ENCODE measurements around the gene KDM1B. TPM values are rescaled to one million over a fixed set of nuclear protein-coding genes. Genes with fewer than 3 reads are reported as not detected.
A peak's percentile ranks its signal among the peaks of the same experiment; 100 is the strongest.

KDM1B gene
- total and polyA plus RNA-seq, 2 experiments from 2014 or later, result 1.6 to 15.4 TPM

DNA sequence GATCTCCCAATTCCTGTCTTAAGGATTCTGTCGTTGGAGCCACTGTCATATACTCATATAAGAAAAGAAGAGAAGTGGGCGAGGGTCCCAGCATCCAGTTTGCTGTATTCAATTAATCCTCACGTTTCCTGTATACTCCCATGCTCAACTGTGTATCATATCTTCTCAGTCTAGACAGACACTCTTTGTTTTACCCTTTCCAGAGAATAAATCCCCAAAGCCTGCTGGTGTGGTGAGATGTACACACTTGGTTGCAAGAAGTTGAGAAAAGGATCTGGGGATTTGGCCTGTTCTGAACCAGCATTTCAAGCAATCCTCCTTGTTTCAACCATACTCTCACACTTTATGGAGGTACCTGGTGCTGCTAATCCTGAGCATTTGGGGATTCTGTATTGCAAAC lies 3.4 kb upstream of the KDM1B start:
- H3K27me3 ChIP-seq, result no peaks in the 10 kb centered on the region
- H3K9me3 ChIP-seq (ENCODE audit: low read depth), result no peaks in the 10 kb centered on the region
- no peak overlapping the region for H3K4me3 ChIP-seq
- H3K4me1 ChIP-seq (ENCODE audit: low read depth), result peaks cover 13% of the 10 kb centered on the region
- TF ChIP-seq, protein P1, sequence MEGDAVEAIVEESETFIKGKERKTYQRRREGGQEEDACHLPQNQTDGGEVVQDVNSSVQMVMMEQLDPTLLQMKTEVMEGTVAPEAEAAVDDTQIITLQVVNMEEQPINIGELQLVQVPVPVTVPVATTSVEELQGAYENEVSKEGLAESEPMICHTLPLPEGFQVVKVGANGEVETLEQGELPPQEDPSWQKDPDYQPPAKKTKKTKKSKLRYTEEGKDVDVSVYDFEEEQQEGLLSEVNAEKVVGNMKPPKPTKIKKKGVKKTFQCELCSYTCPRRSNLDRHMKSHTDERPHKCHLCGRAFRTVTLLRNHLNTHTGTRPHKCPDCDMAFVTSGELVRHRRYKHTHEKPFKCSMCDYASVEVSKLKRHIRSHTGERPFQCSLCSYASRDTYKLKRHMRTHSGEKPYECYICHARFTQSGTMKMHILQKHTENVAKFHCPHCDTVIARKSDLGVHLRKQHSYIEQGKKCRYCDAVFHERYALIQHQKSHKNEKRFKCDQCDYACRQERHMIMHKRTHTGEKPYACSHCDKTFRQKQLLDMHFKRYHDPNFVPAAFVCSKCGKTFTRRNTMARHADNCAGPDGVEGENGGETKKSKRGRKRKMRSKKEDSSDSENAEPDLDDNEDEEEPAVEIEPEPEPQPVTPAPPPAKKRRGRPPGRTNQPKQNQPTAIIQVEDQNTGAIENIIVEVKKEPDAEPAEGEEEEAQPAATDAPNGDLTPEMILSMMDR (IDR thresholded peaks at IDR 0.05; ENCODE audit: low read depth, low read length), result no peak
- no peak overlapping the region for H3K27ac ChIP-seq
- no peak for DNase-seq (ENCODE audit: low read depth in 1 of 2, low spot score in 1 of 2)
- H3K36me3 ChIP-seq, result peaks cover 3% of the 10 kb centered on the region

DNA sequence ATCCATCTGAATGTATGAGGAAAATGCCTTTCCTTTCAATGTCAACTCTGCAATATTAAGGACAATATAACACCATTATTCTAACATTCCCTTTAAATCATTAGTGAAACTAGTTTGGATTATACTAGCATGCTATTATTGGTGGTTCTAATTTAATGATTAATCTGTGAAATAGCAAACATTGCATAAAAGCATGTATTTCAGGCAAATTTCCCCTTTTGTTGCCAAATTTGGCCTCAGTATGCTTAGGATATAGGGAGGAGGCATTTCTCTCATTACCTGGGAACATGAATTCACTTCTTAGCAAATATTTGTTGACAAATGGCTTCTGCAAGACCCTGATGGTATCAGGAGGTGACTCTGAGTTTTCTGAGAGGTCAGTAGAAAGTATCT lies 1.9 kb upstream of the KDM1B start:
- H3K4me3 ChIP-seq, result no peak overlapping the region
- no peak for DNase-seq (ENCODE audit: low read depth in 1 of 2, low spot score in 1 of 2)
- peak overlapping the region; percentile 26 for H3K27ac ChIP-seq
- TF ChIP-seq, protein P1 (IDR thresholded peaks at IDR 0.05; ENCODE audit: low read depth, low read length), result no peak
- no peaks in the 10 kb centered on the region for H3K9me3 ChIP-seq (ENCODE audit: low read depth)
- no peaks in the 10 kb centered on the region for H3K27me3 ChIP-seq
- H3K36me3 ChIP-seq, result no peaks in the 10 kb centered on the region
- H3K4me1 ChIP-seq (ENCODE audit: low read depth), result peaks cover 13% of the 10 kb centered on the region

DNA sequence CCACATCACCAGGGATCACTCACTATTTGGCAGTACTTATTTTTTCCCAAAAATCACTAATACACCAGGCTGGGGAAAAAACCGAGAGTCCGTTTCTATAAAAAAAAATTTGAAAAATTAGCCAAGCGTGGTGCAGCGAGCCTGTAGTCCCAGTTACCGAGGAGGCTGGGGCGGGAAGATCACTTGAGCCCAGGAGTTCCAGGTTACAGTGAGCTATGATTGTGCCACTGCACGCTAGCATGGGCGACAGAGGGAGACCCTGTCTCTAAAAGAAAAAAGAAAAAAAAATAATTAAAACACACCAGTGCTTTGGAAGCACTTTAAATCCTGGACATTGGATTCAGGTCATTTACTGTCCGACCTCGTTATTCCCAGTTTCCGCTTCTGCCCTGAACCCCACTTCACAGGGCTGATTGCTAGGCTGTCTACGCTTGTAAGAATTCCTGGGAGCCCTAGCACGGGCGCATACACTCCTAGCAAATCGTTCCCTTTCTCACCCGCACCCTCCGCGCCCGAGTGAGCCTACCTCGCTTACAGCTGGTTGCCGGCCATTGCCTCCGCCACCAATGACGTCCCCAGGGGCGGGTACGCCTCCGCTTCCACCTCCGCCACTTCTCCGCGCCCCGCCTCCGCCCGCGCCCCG lies 594 bp upstream of the KDM1B start, which contains the start of gene TPMT:
Gene TPMT, minus strand, starts transcription at position 571 of the 643 bp plus-strand sequence. CDS start 5,950 bp downstream, outside the sequence.
- TF ChIP-seq, protein P1 (IDR thresholded peaks at IDR 0.05; ENCODE audit: low read depth, low read length), result no peak
- no peak for DNase-seq (ENCODE audit: low read depth in 1 of 2, low spot score in 1 of 2)
- peak within 1 kb of the TSS; percentile 96 for H3K4me3 ChIP-seq
- H3K27me3 ChIP-seq, result no peaks in the 10 kb centered on the region
- no peaks in the 10 kb centered on the region for H3K36me3 ChIP-seq
- peaks cover 13% of the 10 kb centered on the region for H3K4me1 ChIP-seq (ENCODE audit: low read depth)
- no peaks in the 10 kb centered on the region for H3K9me3 ChIP-seq (ENCODE audit: low read depth)
- peak within 1 kb of the TSS; percentile 91 for H3K27ac ChIP-seq

DNA sequence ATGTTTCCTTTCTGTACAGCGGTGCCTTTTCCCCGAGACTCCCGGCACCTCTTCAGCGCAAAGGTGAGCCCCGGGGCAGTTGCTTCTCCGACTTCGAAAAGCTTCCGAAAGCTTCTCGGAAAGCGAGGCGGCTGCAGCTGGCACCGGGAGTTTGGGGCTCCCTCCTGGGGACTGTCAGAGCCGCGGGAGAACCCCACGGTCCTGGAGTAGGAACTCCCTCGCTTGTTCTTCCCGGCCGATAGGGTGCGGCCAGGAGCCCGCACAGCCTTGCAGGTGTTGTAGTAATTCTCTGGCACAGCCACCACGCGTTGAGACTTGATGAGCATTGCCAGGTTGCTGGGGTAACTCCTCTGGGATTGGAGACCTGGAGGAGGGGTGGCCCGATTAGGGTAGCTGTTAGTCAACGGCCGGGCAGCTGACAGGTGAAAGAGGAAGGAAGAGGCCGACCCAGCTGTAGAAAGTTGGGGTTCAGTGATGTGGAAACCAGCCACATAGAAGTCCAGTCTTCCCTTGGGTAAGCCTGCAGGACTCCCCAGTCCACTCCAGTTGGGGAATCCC lies 721 bp downstream of the KDM1B start:
- H3K4me1 ChIP-seq (ENCODE audit: low read depth), result peaks cover 13% of the 10 kb centered on the region
- H3K27ac ChIP-seq, result peak overlapping the region; percentile 55
- TF ChIP-seq, protein P1 (IDR thresholded peaks at IDR 0.05; ENCODE audit: low read depth, low read length), result peak; percentile 35
- DNase-seq (ENCODE audit: low read depth in 1 of 2, low spot score in 1 of 2), result peak; percentile 31 to 62
- no peaks in the 10 kb centered on the region for H3K27me3 ChIP-seq
- H3K9me3 ChIP-seq (ENCODE audit: low read depth), result no peaks in the 10 kb centered on the region
- no peaks in the 10 kb centered on the region for H3K36me3 ChIP-seq
- peak overlapping the region; percentile 96 for H3K4me3 ChIP-seq

DNA sequence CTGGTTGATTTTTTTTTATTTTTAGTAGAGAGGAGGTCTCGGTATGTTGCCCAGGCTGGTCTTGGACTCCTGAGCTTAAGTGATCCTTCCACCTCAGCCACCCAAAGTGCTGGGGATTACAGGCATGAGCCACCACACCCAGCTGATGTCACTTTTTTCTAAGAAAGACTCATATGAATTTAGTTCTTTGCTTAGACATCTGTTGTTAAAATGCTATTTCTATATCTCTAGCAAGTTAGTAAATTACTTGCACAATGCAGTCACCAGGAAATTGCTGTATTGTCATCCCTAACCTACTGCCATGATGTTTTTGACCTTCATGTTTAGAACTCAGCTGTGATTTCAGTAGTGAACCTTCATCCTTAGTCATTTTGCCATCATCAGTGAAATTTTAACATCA lies 5.7 kb downstream of the KDM1B start:
- Histone ChIP-seq H3K9me3 (ENCODE audit: low read depth) (no peaks in the 10 kb centered on the region), H3K27ac (no peak overlapping the region), H3K4me3 (no peak overlapping the region), H3K4me1 (ENCODE audit: low read depth) (no peaks in the 10 kb centered on the region), H3K27me3 (no peaks in the 10 kb centered on the region), H3K36me3 (no peaks in the 10 kb centered on the region)
- no peak for DNase-seq (ENCODE audit: low read depth in 1 of 2, low spot score in 1 of 2)
- TF ChIP-seq, protein P1 (IDR thresholded peaks at IDR 0.05; ENCODE audit: low read depth, low read length), result no peak
